Suprapubic skin (tissue), 3 donors: Measurements from ENCODE around the gene CEPT1.

ENCODE experiments used
- POLR2AphosphoS5 ChIP-seq, 3 donors: sonication (generic); formaldehyde crosslinking; IDR thresholded peaks; one replicate each; pipeline ENCODE4 v1.6.1; 2017; ENCODE audit warnings: antibody characterized with exemption in 3 of 3
- TF ChIP-seq, protein P1 (sequence below), 2 donors: fragments of 200-600 bp in 1 of 2; fragments of 450-650 bp in 1 of 2; sonication (generic) in 1 of 2; IDR thresholded peaks; one replicate each; pipeline ENCODE4 v1.5.1; 2016 to 2019; ENCODE audit warnings: antibody characterized with exemption in 2 of 2, mild to moderate bottlenecking in 1 of 2, moderate library complexity in 1 of 2

DNA sequence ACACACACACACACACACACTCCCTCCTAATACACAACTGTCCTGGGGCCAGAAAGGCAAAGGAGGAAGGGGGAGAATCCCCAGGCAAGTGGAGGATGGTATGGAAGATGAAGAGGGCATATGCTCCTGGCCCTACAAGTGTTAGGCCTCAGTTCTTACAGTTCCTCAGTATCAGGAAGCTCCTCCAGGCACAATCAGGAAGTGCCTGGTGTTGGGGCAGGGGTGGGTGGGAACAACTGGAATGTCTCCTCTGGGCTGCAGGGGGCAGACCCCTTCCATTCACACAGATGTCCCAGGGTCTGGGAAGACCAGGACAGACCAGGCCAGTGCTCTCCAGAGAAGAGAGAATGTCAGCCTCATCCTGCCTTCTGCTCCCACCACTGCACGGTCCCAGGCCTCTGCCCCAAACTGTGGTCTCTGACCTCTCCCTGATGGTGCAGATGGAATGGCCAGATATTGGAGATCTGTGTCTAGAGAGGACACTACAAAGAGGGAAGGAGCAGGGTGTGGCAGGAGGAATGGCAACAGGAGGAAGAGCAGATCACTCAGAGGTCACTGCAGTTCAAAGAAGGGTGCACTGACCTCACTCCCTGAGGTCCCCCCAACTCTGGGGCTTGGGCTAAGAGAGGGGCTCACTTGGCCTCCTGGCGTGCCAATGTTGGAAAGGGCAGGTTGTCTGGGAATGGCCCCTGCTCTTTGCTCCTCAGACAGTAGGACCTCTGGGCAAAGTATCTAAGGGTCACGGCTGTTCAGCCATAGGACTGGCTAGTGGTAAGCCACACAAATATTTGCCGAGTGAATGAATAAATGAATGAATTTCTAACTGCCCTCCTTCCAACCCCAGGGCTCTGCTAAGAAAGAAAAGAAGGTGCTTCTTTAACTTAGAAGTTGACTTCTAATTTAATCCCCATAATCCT is 62.9 kb downstream of the CEPT1 start:
- TF ChIP-seq, protein P1, sequence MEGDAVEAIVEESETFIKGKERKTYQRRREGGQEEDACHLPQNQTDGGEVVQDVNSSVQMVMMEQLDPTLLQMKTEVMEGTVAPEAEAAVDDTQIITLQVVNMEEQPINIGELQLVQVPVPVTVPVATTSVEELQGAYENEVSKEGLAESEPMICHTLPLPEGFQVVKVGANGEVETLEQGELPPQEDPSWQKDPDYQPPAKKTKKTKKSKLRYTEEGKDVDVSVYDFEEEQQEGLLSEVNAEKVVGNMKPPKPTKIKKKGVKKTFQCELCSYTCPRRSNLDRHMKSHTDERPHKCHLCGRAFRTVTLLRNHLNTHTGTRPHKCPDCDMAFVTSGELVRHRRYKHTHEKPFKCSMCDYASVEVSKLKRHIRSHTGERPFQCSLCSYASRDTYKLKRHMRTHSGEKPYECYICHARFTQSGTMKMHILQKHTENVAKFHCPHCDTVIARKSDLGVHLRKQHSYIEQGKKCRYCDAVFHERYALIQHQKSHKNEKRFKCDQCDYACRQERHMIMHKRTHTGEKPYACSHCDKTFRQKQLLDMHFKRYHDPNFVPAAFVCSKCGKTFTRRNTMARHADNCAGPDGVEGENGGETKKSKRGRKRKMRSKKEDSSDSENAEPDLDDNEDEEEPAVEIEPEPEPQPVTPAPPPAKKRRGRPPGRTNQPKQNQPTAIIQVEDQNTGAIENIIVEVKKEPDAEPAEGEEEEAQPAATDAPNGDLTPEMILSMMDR (IDR thresholded peaks at IDR 0.05), result no peak
- TF ChIP-seq POLR2AphosphoS5 (IDR thresholded peaks at IDR 0.05), result no peak
